Neutrophil (primary cell): Measurements from ENCODE around the gene KCNQ1.

Experiments used
- H3K27ac ChIP-seq: fragments of 200-600 bp; sonication (generic); 2 replicates; pipeline ENCODE4 v1.5.1; 2016; ENCODE audit warnings: mild to moderate bottlenecking, moderate library complexity
- H3K27me3 ChIP-seq: fragments of 200-600 bp; sonication (generic); 2 replicates; pipeline ENCODE4 v1.6.0; 2016; ENCODE audit warnings: mild to moderate bottlenecking
- H3K36me3 ChIP-seq: fragments of 200-600 bp; sonication (generic); 2 replicates; pipeline ENCODE4 v1.5.1; 2017
- H3K4me1 ChIP-seq, 2 experiments: fragments of 200-600 bp in 1 of 2; sonication (generic) in 1 of 2; 1 replicate in 1 of 2; 2 replicates in 1 of 2; pipeline versions ENCODE4 v1.5.1 to v1.6.1; 2013 to 2016; ENCODE audit warnings: low read depth in 1 of 2, low read length in 1 of 2, mild to moderate bottlenecking in 1 of 2, moderate library complexity in 1 of 2; ENCODE audit not compliant: control insufficient read depth in 1 of 2, insufficient read depth in 1 of 2
- H3K4me3 ChIP-seq, 2 experiments: fragments of 200-600 bp in 1 of 2; sonication (generic) in 1 of 2; 1 replicate in 1 of 2; 2 replicates in 1 of 2; pipeline ENCODE4 v1.5.1; 2013 to 2016; ENCODE audit warnings: low read depth in 1 of 2, low read length in 1 of 2, mild to moderate bottlenecking in 1 of 2, moderate library complexity in 1 of 2
- H3K9me3 ChIP-seq: fragments of 200-600 bp; sonication (generic); 2 replicates; pipeline ENCODE4 v1.5.1; 2016
- CTCF ChIP-seq: fragments of 200-600 bp; sonication (generic); IDR thresholded peaks from 2 replicates; pipeline ENCODE4 v1.5.1; 2016; ENCODE audit warnings: antibody characterized with exemption

Gene KCNQ1

GRCh38 chr11:2655834-2656622, 211.2 kb downstream of the KCNQ1 start:
- no peak for TF ChIP-seq CTCF
- no peaks in the 10 kb centered on the region for H3K9me3 ChIP-seq
- H3K27ac ChIP-seq, result no peak overlapping the region
- H3K36me3 ChIP-seq, result no peaks in the 10 kb centered on the region
- no peak overlapping the region for H3K4me3 ChIP-seq
- H3K27me3 ChIP-seq, result no peaks in the 10 kb centered on the region
- H3K4me1 ChIP-seq, result no peaks in the 10 kb centered on the region

GRCh38 chr11:2656859-2657258, 212.1 kb downstream of the KCNQ1 start:
- Histone ChIP-seq H3K4me1 (no peaks in the 10 kb centered on the region), H3K27me3 (no peaks in the 10 kb centered on the region), H3K4me3 (no peak overlapping the region), H3K36me3 (peaks cover 1% of the 10 kb centered on the region), H3K9me3 (no peaks in the 10 kb centered on the region), H3K27ac (no peak overlapping the region)
- no peak for TF ChIP-seq CTCF

GRCh38 chr11:2657697-2658284, 213.0 kb downstream of the KCNQ1 start:
- no peaks in the 10 kb centered on the region for H3K4me1 ChIP-seq
- TF ChIP-seq CTCF, result no peak
- peaks cover 11% of the 10 kb centered on the region for H3K36me3 ChIP-seq
- H3K27ac ChIP-seq, result no peak overlapping the region
- no peak overlapping the region for H3K4me3 ChIP-seq
- no peaks in the 10 kb centered on the region for H3K27me3 ChIP-seq
- no peaks in the 10 kb centered on the region for H3K9me3 ChIP-seq

GRCh38 chr11:2660357-2660939, 215.6 kb downstream of the KCNQ1 start:
- Histone ChIP-seq H3K9me3 (no peaks in the 10 kb centered on the region), H3K27ac (no peak overlapping the region), H3K27me3 (no peaks in the 10 kb centered on the region), H3K4me1 (no peaks in the 10 kb centered on the region), H3K4me3 (no peak overlapping the region), H3K36me3 (peaks cover 31% of the 10 kb centered on the region)
- TF ChIP-seq CTCF, result no peak

- H3K36me3 ChIP-seq, result peaks cover 38% of the 10 kb centered on the region
- no peaks in the 10 kb centered on the region for H3K4me1 ChIP-seq
- no peak overlapping the region for H3K4me3 ChIP-seq
- H3K27ac ChIP-seq, result no peak overlapping the region
- no peaks in the 10 kb centered on the region for H3K27me3 ChIP-seq
- TF ChIP-seq CTCF, result no peak
- H3K9me3 ChIP-seq, result no peaks in the 10 kb centered on the region
These were observed 216.6 kb downstream of the KCNQ1 start for GRCh38 chr11:2661173-2662023.
